ENCODE data around the gene NBAS. TPM values are rescaled to one million over a fixed set of nuclear protein-coding genes. Genes with fewer than 3 reads are reported as not detected.

The NBAS gene
- total RNA-seq, 1 experiment from 2014 or later = 32.5 TPM

DNA sequence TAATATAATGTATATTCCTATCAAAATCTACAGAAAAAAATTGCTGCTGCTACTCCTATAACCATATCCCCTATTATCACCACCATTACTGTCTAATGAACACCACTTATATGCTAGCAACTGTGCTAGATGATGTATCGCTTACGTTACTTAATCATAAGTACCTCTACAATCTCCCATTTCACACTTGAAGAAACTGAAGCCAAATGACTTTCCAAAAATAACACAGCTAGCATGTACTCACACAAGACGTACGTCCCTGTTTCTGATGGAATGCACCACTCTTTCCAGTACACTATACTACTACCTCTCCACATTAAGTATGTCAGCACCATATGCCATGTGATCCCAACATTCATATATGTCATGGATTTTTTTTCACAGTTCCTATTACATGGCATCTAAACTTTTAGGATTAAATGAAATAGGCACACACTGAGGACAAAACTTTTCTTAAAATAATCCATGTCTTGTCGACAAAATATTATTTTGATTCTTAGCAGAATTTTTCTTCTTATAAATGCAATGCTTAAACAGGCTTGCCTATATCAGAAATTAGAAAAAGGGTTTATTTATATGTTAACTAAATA is 112.8 kb downstream of the NBAS start:
- WGBS (ENCODE audit: extremely low coverage, insufficient read length, low lambda C conversion rate) = no CpG with 5 or more reads among the region's 5 CpGs
- peaks cover 4 to 7% of the 10 kb centered on the region in 2 experiments; a peak in 3 of 5 replicates for H3K9me3 Mint-ChIP-seq
- H3K4me3 Mint-ChIP-seq = no peak overlapping the region

More for the DNA sequence above, 112.8 kb downstream of the NBAS start:
- TF ChIP-seq CTCF (conservative IDR thresholded peaks at IDR 0.05) = no peak
- Histone ChIP-seq H2BK15ac (ENCODE audit: low read depth, low read length) (no peak overlapping the region), H2BK120ac (ENCODE audit: low read depth, low read length, poor library complexity, severe bottlenecking) (no peak overlapping the region), H2BK12ac (ENCODE audit: insufficient read length, low read depth, low read length) (no peak overlapping the region), H3K18ac (ENCODE audit: insufficient read length, low read depth, low read length) (no peak overlapping the region), H3K14ac (ENCODE audit: insufficient read depth, low read length) (no peak overlapping the region), H3K56ac (ENCODE audit: insufficient read length, low read depth, low read length) (no peak overlapping the region), H3K23me2 (ENCODE audit: insufficient read length, low read depth, low read length, poor library complexity, severe bottlenecking) (no peaks in the 10 kb centered on the region), H3K4me2 (ENCODE audit: insufficient read depth, insufficient read length, low read length) (no peak overlapping the region), H4K91ac (ENCODE audit: insufficient read length, low read depth, low read length) (no peak overlapping the region), H3K27ac (ENCODE audit: insufficient read length, low read depth, low read length) (no peak overlapping the region), H2BK5ac (ENCODE audit: insufficient read length, low read length) (no peak overlapping the region), H3K27me3 (ENCODE audit: insufficient read depth, low read length) (no peaks in the 10 kb centered on the region), H2AFZ (ENCODE audit: low read length) (no peak overlapping the region), H3T11ph (ENCODE audit: low read length) (no peak overlapping the region), H4K20me1 (ENCODE audit: control insufficient read depth, insufficient read depth, insufficient read length) (no peaks in the 10 kb centered on the region), H4K5ac (ENCODE audit: insufficient read length, low read depth, low read length) (no peak overlapping the region), H3K79me2 (ENCODE audit: insufficient read depth, low read length) (no peaks in the 10 kb centered on the region), H2BK20ac (ENCODE audit: low read depth, low read length, poor library complexity, severe bottlenecking) (no peak overlapping the region), H3K23ac (ENCODE audit: insufficient read length, low read depth, low read length) (no peak overlapping the region), H3K4ac (ENCODE audit: low read depth, low read length) (no peak overlapping the region), H4K8ac (replicated peaks; ENCODE audit: insufficient read length, low read depth, low read length) (no peak overlapping the region), H3K79me1 (ENCODE audit: insufficient read depth, low read depth, low read length, poor library complexity, severe bottlenecking) (no peaks in the 10 kb centered on the region), H3K4me1 (ENCODE audit: insufficient read depth, low read length) (no peaks in the 10 kb centered on the region), H2AK5ac (ENCODE audit: insufficient read length, low read length) (no peak overlapping the region), H3K9ac (ENCODE audit: extremely low read depth, insufficient read length, low read length) (no peak overlapping the region), H3K9me3 (ENCODE audit: control insufficient read depth, low read depth, low read length) (no peaks in the 10 kb centered on the region)
- Mint-ChIP-seq H3K27me3 (ENCODE audit: low read depth) (no peaks in the 10 kb centered on the region), H3K4me1 (peaks cover 7 to 10% of the 10 kb centered on the region in 2 experiments), H3K27ac (no peak overlapping the region), H3K36me3 (ENCODE audit: insufficient read depth in 1 of 3, low read depth in 3 of 3) (peaks cover 9 to 15% (median 11%) of the 10 kb centered on the region in 3 experiments; a peak in 6 of 7 replicates)
- DNase-seq = no peak
